ENCODE measurements around the gene MAP2K7.

GRCh38 chr19:7903244-7904073 lies at the start of gene MAP2K7:
- TF ChIP-seq POLR2A (IDR thresholded peaks at IDR 0.05; ENCODE audit: low read depth, low read length) (peak; percentile 86), TAF1 (IDR thresholded peaks at IDR 0.05; ENCODE audit: borderline replicate concordance, low read depth, low read length) (peak; percentile 55), POLR2AphosphoS5 (IDR thresholded peaks at IDR 0.05; ENCODE audit: low read depth, low read length) (peak; percentile 87)
